ENCODE results near the gene NSD2.

DNA sequence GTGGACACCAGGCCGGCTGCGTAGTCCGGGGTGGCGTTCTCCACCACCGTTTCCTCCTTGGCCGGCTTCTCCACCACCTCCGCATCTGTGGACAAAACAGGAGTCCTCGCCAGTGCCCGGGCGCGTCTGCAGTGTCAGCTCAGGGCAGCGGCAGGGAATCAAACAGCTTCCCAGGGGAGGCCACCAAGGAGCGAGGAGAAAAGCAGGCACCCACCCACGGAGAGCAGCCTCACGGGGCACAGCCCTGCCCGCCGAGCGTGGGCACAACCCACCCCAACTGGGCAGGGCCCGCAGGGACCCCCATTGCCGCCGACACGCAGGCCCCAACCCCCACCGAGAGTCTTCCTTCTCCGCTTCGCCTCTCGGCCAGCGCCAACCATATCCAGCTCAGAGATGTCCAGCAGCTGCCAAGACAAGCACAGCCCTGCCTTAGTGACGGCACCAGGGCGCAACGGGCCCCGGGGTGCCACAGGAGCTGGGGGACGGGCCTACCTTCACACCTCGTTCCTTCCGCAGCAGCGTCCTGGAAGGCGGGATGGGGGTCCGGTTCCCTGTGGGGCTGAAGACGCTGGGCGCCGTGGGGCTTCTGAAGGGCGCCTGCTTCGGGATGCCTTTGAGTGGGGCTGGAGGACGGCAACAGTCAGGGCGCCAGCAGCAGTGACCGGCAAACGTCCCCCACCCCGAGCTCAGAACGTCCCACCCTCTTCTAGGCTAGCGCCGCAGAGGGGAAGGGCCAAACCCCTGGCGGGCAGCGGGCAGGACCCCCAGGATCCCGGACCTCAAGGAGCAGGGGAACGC is 114.8 kb downstream of the NSD2 start:
- TF ChIP-seq, protein P1, sequence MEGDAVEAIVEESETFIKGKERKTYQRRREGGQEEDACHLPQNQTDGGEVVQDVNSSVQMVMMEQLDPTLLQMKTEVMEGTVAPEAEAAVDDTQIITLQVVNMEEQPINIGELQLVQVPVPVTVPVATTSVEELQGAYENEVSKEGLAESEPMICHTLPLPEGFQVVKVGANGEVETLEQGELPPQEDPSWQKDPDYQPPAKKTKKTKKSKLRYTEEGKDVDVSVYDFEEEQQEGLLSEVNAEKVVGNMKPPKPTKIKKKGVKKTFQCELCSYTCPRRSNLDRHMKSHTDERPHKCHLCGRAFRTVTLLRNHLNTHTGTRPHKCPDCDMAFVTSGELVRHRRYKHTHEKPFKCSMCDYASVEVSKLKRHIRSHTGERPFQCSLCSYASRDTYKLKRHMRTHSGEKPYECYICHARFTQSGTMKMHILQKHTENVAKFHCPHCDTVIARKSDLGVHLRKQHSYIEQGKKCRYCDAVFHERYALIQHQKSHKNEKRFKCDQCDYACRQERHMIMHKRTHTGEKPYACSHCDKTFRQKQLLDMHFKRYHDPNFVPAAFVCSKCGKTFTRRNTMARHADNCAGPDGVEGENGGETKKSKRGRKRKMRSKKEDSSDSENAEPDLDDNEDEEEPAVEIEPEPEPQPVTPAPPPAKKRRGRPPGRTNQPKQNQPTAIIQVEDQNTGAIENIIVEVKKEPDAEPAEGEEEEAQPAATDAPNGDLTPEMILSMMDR (conservative IDR thresholded peaks at IDR 0.05 in 1 of 2, IDR thresholded peaks at IDR 0.05 in 1 of 2; ENCODE audit: low read depth in 1 of 2, low read length in 2 of 2) = no peak
- TF ChIP-seq EZH2 (IDR thresholded peaks at IDR 0.05; ENCODE audit: low read length, missing control alignments) = no peak

Measured in fibroblast of lung (primary cell).